PC-3 (cell line): ENCODE data around the gene CNTNAP5.

Experiments used
- EZH2 ChIP-seq: fragments of 300-600 bp; sonication (generic); IDR thresholded peaks from one replicate; pipeline ENCODE4 v1.6.1; 2017; ENCODE audit warnings: antibody characterized with exemption, mild to moderate bottlenecking, low read length; ENCODE audit not compliant: unreplicated experiment
- EZH2phosphoT487 ChIP-seq: fragments of 300-600 bp; sonication (generic); IDR thresholded peaks from 2 replicates; pipeline ENCODE4 v1.6.1; 2018; ENCODE audit warnings: mild to moderate bottlenecking, antibody characterized with exemption, low read length, borderline replicate concordance
- TF ChIP-seq, protein P1 (sequence below): fragments of 300-600 bp; sonication (generic); conservative IDR thresholded peaks from 2 replicates; pipeline ENCODE4 v1.5.1; 2017; ENCODE audit warnings: antibody characterized with exemption, low read depth, mild to moderate bottlenecking, low read length

DNA sequence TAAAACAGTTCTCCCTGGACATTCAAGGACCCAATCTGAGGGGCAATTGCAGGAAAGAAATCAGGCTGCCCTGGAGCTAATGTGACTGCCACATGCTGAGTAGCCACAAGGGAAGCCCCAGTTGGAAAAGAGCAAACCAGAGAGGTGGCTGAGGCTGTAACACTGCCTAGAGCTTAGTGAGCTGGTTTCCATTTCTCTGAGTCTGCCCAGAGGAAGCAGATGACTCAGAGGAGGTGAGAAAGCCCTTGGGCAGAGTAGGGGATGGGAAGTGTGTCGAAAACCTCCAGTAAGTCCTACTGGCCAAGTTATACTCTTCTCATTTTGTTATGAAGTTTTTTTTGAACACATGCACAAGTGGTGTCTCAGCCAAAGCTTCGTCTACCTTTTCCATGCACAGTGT lies 753.0 kb downstream of the CNTNAP5 start:
- TF ChIP-seq EZH2 (no peak), EZH2phosphoT487 (no peak)
- TF ChIP-seq, protein P1, sequence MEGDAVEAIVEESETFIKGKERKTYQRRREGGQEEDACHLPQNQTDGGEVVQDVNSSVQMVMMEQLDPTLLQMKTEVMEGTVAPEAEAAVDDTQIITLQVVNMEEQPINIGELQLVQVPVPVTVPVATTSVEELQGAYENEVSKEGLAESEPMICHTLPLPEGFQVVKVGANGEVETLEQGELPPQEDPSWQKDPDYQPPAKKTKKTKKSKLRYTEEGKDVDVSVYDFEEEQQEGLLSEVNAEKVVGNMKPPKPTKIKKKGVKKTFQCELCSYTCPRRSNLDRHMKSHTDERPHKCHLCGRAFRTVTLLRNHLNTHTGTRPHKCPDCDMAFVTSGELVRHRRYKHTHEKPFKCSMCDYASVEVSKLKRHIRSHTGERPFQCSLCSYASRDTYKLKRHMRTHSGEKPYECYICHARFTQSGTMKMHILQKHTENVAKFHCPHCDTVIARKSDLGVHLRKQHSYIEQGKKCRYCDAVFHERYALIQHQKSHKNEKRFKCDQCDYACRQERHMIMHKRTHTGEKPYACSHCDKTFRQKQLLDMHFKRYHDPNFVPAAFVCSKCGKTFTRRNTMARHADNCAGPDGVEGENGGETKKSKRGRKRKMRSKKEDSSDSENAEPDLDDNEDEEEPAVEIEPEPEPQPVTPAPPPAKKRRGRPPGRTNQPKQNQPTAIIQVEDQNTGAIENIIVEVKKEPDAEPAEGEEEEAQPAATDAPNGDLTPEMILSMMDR, result no peak
